NCI-H345 treated with DMSO at 0.1 percent for 48 hours (cell line): ENCODE measurements around the gene DST.

Experiments
- DNase-seq: peaks from one replicate; lab custom pipeline; 2025; ENCODE audit not compliant: unreplicated experiment; lab: John Stamatoyannopoulos, UW

DST gene

DNA sequence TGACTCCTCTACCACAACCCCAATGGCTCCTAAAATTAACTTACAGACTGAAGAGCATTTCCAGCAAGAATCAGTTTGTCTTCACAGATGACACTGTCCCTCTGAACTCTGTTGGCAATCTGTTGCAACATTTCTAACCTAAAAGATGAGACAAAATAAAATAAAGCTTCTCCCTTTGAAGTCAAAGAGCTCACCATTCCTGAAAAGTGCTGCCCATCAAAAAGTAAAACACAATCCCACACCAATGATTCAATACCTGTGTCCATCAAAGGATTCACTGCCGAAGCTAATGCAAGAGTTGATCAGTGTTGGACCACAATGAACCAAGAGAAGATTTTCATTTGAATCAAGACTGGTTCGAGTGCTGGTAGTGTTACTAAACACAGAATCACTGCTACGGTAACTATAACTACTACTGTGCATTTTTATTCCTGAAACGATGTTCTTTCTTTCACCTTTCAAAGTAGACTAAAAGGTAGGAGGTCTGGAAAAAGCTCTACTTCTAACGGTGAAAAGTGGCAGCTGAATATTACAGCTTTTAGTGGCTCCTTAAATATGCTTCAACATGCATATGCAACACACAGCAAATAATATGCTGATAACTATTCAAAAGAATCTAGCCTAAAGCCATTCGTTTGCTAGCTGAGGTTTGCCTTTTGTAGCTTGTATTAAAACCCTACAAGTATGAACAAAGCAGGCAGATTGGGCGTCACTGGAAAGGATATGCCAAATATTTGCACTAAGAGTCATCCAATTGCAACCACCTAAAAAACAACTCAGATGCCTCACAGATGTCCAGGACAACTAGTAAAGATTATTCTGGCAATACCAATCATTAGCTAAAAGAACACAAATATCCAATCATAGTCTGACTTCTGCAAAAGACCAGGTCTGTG, at the start of gene DST:
Gene DST (minus strand): TSS at position 524 of the 896 bp plus-strand sequence.
- DNase-seq = no peak

GRCh38 chr6:56691814-56692213, 49.1 kb upstream of the DST start:
- no peak for DNase-seq

DNA sequence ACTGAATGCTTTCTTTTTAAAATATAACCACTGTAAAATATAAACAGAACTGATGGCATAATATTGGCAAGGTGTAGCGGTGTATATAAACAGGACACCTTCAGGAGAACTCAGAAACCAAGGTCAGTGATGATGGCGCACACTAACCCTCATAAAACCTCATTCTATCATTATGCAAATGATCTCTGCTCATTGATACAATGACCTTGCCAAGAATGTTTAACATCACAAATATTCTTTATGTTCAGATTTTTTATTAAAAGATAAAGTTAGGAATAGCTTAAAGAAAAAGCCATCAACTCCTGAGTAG, 48.6 kb upstream of the DST start:
- DNase-seq = no peak

DNA sequence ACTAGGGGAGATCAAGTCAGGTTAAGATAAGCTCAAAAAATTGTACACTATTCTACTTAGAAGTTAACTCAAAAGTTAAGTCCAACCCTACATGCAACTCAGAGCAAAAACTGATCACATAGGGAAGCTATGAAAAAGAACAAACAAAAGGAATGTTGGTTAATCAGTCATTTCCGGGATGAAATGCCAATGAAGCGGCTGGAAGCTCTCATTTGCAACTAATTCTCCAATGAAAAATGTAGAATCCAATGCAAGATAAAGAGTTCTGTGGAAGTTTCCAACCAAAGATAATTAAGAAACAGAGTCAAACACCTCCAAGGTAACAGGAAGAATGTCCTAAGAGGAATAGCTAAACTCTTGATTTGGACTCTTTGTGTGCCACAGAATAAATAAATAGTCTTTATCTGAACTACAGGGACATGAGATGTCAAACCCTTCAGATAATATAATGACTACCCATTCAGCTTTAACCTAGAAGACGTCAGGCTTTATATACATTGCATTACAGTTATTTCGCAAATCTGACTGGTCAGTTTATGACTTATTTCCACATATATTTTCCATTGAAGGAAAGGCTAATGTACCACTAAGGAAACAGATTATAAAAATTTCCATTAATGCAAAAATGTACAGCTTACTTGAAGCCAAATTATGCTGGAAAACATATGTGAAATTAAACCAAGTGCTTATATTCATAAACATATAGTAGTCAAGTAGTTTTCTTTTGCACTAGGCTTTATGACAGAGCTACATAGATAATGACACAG, 48.0 kb upstream of the DST start:
- no peak for DNase-seq

GRCh38 chr6:56689663-56690062, 47.0 kb upstream of the DST start:
- no peak for DNase-seq

DNA sequence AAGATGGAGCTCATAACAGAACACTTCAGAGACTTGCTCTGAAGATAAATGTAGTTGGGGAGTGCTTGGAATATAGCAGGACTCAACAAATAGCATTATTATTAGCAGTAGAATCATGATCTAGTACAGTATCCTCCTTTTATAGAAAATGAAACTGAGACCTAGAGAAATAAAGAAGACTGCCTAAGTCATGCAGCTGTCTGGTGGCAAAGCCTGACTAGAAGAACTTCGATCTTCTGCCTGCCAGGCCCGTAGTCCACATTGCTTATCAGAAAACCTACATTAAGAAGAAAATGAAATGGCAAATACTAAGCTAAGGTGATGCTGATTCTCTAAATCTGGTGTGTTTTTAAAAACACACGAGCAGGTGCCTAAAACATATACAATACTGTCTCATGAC, 46.4 kb upstream of the DST start:
- no peak for DNase-seq

GRCh38 chr6:56688521-56688920, 45.8 kb upstream of the DST start:
- DNase-seq = no peak

DNA sequence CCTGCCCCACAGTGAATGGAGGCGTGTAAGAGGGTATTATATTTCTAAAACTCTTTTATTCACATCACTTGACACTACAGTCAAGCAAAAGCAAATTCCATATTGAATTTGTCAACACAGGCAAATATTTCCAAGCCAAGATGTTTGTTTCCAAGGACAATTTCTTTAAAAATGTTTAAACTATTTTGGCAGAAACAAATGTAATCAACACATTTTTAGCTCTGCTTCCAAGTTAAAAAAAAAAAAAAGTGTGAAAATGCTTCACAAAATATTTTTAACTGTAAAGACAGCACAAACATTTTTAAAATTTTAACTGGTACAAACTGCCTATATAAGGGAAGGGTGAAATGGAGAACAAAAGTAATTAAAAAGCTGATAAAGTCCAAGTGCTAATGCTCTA, 44.9 kb upstream of the DST start:
- DNase-seq = peak; percentile 6

DNA sequence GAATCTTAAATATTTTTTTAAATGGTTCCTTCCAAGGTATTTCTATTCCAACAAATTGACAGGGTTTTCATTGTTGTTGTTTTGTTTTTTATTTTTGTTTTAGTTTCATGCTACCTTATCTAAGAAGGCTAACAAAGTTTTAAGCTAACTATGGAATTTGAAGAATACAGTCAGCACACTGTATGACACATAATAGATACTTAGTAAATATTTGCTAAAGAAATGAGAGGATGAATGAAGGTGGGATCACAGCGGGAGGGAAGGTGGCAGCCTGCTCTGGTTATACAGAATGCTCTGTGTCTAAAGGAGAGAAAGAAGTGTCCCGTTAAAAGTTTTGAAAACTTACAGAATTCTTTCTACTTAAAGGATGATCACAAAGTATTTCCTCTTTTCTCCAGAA, 43.7 kb upstream of the DST start:
- DNase-seq = no peak

GRCh38 chr6:56685994-56686393, 43.3 kb upstream of the DST start:
- no peak for DNase-seq

- no peak for DNase-seq
Observed at GRCh38 chr6:56685102-56685733, 42.5 kb upstream of the DST start.

GRCh38 chr6:56684342-56685101, 41.8 kb upstream of the DST start:
- DNase-seq = no peak

- no peak for DNase-seq
Observed at GRCh38 chr6:56683882-56684281, 41.2 kb upstream of the DST start.

- DNase-seq = no peak
Observed at GRCh38 chr6:56682635-56683034, 39.9 kb upstream of the DST start.

- no peak for DNase-seq
Observed at GRCh38 chr6:56677559-56677958, 34.9 kb upstream of the DST start.

GRCh38 chr6:56671651-56672461, 29.2 kb upstream of the DST start:
- no peak for DNase-seq

GRCh38 chr6:56671160-56671559, 28.5 kb upstream of the DST start:
- DNase-seq = no peak

DNA sequence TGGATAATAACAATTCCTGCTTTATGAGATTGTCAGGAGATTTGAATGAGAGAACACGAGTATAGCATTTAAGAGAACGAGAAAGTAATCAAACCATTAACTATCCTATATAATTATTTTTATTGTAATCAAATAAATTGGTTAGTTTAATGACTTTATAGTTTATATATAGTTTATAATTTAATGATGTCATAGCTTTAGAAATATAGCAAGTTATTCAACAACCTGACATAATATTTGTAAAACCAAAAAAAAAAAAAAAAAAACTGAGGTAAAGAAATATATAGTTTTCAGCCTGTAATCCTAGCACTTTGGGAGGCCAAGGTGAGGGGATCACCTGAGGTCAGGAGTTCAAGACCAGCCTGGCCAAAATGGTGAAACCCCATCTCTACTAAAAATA, 26.4 kb upstream of the DST start:
- no peak for DNase-seq

DNA sequence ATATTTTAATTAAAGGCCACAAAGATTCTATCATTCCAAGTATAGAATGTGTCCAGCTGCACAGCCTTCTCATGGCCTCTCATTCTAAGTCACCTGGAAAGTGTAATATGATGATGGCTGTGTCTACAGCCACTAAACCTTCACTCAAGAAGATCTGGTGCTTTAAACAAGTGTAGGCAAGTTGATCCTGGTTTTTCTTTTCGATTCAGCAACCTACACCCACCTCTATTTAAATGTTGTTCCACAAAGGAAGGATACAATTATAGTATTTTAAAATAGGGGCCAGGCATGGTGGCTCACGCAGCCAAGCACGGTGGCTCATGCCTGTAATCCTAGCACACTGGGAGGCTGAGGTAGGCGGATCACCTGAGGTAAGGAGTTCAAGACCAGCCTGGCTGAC, 25.5 kb upstream of the DST start:
- no peak for DNase-seq

- no peak for DNase-seq
Observed at GRCh38 chr6:56667336-56667735, 24.6 kb upstream of the DST start.
